ENCODE data around the gene VWA5B1.

VWA5B1 gene

GRCh38 chr1:20324704-20325406 is 34.2 kb downstream of the VWA5B1 start:
- no peak for DNase-seq

- no peak for DNase-seq
These were observed 34.8 kb downstream of the VWA5B1 start for GRCh38 chr1:20325407-20325843.

GRCh38 chr1:20325844-20326420 is 35.3 kb downstream of the VWA5B1 start:
- no peak for DNase-seq

GRCh38 chr1:20327467-20327866 is 36.8 kb downstream of the VWA5B1 start:
- no peak for DNase-seq

- DNase-seq: no peak
These were observed 37.5 kb downstream of the VWA5B1 start for GRCh38 chr1:20328201-20328600.

GRCh38 chr1:20329793-20330542 is 39.3 kb downstream of the VWA5B1 start:
- DNase-seq: no peak

- DNase-seq: no peak
These were observed 43.4 kb downstream of the VWA5B1 start for GRCh38 chr1:20334103-20334502.

GRCh38 chr1:20336105-20336605 is 45.5 kb downstream of the VWA5B1 start:
- DNase-seq: no peak

GRCh38 chr1:20337581-20337980 is 46.9 kb downstream of the VWA5B1 start:
- no peak for DNase-seq

- DNase-seq: no peak
These were observed 49.3 kb downstream of the VWA5B1 start for GRCh38 chr1:20339811-20340457.

- no peak for DNase-seq
These were observed 51.8 kb downstream of the VWA5B1 start for GRCh38 chr1:20342294-20343148.

- DNase-seq: no peak
These were observed 52.7 kb downstream of the VWA5B1 start for GRCh38 chr1:20343149-20343937.

- no peak for DNase-seq
These were observed 53.2 kb downstream of the VWA5B1 start for GRCh38 chr1:20343938-20344302.

GRCh38 chr1:20344738-20345137 is 54.1 kb downstream of the VWA5B1 start:
- no peak for DNase-seq

GRCh38 chr1:20345419-20345818 is 54.7 kb downstream of the VWA5B1 start:
- no peak for DNase-seq

GRCh38 chr1:20346433-20346832 is 55.8 kb downstream of the VWA5B1 start:
- DNase-seq: no peak

- DNase-seq: no peak
These were observed 57.0 kb downstream of the VWA5B1 start for GRCh38 chr1:20347699-20348098.

GRCh38 chr1:20348326-20348915 is 57.7 kb downstream of the VWA5B1 start:
- no peak for DNase-seq

GRCh38 chr1:20349561-20349960 is 58.9 kb downstream of the VWA5B1 start:
- no peak for DNase-seq

- DNase-seq: no peak
These were observed 59.3 kb downstream of the VWA5B1 start for GRCh38 chr1:20349971-20350370.

GRCh38 chr1:20350421-20350820 is 59.7 kb downstream of the VWA5B1 start:
- DNase-seq: no peak

Measured in NCI-H1436 treated with DMSO at 0.1 percent for 48 hours (cell line).